M059J (cell line): ENCODE results near the gene PGLYRP1. TPM values are rescaled to one million over a fixed set of nuclear protein-coding genes. Genes with fewer than 3 reads are reported as not detected.
A peak's percentile ranks its signal among the peaks of the same experiment; 100 is the strongest.

ENCODE experiments used
- DNase-seq: peaks from one replicate; pipeline ENCODE4 v3.0.0-alpha.2; 2012; ENCODE audit warnings: low read depth
- total RNA-seq: library from RNA; depleted of rRNA; stranded (reverse); fragments of >200 nt; shearing (Covaris generic); gene quantifications from 2 replicates; pipeline ENCODE4 v1.2.3, GENCODE V29; 2014; rRNA removed

PGLYRP1 gene
- total RNA-seq: not detected in 2 replicates

DNA sequence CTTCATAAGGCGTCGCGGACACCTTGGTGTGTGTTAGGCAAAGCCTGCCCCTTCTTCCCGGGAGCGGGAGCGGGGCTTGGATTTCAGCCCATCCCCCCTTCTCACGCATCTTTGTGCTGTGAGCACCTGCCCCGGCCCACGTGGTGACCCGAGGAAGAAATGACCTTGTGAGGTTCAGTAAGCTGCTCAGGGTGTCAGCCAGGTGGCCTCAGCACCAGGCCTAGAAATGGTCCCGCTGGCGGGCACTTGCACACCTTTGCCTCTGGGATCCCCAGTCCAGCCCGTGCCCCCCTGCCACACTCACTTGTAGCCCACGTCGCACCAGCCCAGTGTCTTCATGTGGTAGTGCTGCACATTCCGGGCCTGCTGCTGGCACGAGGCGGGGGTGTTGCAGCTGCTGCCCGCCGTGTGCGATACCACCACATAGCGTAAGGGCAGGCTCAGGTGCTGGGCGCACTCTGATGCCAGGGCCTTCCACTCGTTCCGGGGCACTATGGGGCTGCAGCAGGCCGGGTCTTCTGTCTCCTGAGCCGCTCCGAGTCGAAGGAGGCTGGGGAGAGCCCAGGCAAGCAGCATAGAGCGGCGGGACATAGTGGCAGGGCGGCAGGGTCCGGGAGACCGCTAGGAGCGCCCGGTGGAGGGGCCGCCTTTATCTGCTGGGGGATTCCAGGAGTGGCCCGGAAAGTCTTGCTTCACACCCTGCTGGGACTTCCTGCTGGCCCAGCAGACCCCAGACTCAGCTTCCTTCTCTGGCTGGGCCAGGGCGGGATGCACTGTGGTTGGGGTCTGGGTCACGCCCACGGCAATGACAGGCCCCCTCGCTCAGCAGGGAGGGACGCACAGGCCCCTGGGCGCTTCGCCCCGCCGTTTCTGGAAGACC, at the start of gene PGLYRP1:
TSS of gene PGLYRP1 (minus strand) at position 623 of the 880 bp plus-strand sequence. CDS start at position 591, 32 bp downstream.
- no peak for DNase-seq

DNA sequence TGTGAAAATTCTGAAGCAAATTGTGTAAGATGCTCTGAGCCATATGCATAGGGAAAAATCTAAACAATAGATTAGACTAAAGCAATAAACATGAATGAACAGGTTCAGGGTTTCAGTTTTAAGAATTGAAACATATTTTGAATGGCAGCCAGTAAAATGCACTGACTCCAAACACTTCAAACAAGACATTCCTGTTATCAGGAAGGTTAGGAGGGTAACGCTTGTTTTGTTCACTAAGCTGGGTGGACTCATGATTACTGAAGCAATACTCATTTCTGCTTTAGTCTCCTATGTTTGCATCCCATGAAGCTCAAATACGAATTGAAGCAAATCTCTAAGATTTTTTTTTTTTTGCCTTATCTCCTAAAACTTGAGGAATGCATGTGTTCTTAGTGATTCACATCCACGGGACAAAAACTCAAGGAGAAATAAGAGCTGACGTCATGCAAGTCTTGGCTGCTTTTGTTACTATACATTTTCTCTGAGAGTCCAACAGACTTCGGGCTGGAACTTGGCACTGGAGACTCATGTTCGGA, 47.0 kb upstream of the PGLYRP1 start:
- peak; percentile 80 for DNase-seq

GRCh38 chr19:46068345-46069258, 45.7 kb upstream of the PGLYRP1 start:
- peak; percentile 98 for DNase-seq

DNA sequence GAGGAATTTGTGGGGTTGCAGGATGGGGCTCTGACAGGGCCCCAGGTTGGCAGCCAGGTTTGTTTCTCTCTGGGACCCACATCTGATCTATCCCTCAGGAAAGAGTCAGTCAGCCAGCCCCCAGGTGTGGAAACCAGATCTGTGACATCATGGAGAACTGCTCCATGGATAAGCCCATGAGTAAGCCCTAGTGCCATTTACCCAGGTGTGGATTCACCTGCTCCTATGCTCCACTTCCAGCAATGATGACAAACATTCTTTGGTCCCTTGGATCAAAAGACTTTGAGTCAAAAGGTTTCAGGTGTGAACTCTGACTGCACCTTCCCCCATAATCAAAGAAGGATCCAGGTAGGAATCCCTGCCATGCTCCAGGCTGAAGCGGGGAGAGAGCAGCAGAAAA, 44.8 kb upstream of the PGLYRP1 start:
- DNase-seq: no peak

DNA sequence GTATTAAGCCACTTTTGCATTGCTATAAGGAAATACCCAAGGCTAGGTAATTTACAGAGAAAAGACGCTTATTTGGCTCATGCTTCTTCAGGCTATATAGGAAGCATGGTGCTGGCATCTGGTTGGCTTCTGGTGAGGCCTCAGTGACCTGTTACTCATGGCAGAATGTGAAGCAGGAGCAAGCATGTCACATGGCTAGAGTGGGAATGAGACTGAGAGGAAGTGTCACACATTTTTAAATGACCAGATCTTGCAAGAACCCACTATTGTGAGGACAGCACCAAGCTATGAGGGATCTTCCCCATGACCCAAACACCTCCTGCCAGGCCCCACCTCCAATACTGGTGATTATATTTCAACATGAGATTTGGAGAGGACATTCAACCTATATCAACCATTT, 43.6 kb upstream of the PGLYRP1 start:
- peak; percentile 24 for DNase-seq

GRCh38 chr19:46065486-46066071, 42.7 kb upstream of the PGLYRP1 start:
- DNase-seq: peak; percentile 92

DNA sequence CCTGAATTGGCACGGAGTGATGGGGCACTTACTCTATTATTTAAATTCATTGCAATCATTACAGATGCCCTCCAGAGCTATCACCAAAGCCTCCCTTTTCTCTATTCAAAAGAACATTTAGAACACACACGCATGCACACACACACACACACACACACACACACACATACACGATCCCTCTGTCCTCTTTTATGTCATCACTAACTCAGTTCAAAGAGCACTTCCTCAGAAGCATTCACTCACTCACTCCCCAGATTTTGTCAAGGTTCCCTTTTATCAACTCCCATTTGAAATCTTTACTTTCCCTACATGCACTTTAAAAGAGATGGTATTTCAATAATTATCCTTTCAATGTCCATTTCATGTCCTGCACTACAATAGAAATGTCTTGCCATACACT, 40.3 kb upstream of the PGLYRP1 start:
- no peak for DNase-seq

DNA sequence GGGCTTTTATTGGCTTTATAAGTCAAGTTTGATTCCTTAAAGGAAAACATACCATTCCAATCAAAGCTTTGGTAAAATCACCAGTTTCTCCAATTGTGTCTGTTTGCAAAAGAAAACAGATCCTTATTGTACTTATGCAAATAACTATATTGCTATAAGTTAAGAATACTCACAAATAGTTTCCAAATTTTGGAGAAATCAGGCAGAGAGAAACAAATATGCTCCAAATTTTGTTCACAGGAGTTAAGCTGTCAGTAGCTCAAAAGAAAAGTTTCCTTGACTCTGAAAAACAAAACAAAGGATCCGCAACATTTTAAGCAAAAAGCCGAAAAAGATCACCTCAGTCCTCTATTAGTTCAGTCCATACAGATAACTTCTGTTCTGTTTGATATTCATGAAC, 37.2 kb upstream of the PGLYRP1 start:
- no peak for DNase-seq

DNA sequence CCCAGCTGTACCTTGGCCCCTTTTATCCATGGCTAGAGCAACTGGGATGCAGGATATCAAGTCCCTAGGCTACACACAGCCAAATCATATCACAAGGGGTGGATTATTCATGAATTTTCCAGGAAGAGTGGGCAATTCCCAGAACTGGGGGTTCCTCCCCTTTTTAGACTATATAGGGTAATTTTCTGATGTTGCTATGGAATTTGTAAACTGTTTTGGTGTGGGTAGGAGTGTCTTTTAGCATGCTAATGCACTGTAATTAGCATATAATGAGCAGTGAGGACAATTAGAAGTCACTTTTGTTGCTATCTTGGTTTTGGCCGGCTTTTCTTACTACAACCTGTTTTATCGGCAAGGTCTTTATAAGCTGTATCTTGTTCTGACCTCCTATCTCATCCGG, 35.9 kb upstream of the PGLYRP1 start:
- no peak for DNase-seq

GRCh38 chr19:46056536-46056935, 33.7 kb upstream of the PGLYRP1 start:
- DNase-seq: no peak

- DNase-seq: no peak
These were observed 30.0 kb upstream of the PGLYRP1 start for GRCh38 chr19:46052896-46053295.

DNA sequence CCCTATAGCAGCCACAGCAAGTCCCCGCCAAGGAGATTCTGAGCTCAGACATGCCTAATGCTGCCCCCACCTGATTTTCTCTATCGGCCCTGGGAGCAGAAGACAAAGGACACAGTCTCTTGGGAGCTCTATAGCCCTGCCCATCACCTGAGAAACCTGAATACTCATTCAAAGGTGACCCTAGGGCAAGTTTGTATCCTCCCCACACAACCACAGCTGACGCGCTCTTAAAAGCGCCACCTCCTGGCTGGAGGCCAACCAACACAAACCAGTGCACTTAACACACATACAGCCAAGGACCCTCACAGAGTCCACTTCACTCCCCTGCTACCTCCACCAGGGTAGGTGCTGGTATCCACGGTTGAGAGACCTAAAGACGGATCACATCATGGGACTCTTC, 26.7 kb upstream of the PGLYRP1 start:
- no peak for DNase-seq

- no peak for DNase-seq
These were observed 20.7 kb upstream of the PGLYRP1 start for GRCh38 chr19:46043519-46043918.

DNA sequence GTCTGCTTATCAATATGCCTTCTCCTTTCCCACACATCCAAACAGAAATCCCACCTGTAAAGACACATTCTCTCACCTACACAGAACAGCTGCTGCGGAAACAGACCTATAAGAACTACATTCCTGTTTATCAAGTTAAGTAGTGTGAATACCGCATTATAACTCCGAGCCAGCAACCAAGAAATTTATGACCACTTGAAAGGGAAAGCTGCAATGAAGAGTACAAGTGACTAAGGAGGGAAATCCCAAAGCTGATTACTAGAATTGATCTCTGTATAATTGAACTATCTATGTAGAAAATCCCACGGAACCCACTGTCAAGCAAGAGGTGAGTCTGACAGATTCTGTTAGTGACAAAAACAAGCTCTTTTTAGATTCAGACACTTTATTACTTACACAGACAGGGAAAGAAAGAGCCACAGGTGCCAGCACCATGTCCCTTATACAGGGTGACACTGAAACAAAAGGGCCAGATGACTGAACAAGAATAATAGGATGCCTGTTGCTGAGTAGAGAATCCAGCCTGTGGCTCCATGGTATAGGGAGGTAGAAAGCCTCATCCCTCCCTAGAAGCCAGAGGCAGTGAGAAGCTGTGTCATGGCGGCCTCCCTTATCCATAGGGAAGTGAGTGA, 19.5 kb upstream of the PGLYRP1 start:
- no peak for DNase-seq

- DNase-seq: peak; percentile 89
These were observed 18.2 kb upstream of the PGLYRP1 start, which contains the start of gene IGFL4 for GRCh38 chr19:46040952-46041500. TSS of gene IGFL4 (minus strand) at chr19:46041002. CDS start at chr19:46040962, 40 bp downstream.

GRCh38 chr19:46040125-46040524, 17.3 kb upstream of the PGLYRP1 start:
- DNase-seq: no peak

DNA sequence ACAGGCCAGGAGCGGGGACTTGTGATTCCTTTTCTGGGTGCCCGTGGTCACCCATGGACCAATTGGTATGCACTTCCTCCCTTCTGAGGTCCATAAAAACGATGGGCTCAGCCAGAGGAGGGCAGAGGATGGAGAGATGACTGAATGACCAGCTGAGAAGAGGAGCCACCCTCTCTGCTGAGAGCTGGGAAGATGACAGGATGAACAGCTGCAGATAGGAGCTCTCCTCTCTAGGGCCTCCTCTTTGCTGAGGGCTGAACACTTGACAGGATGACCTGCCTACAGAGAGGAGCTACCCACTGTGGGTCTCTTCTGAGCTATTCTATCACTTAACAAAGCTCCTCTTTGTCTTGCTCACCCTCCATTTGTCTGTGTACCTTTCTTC, 13.9 kb upstream of the PGLYRP1 start:
- DNase-seq: no peak

DNA sequence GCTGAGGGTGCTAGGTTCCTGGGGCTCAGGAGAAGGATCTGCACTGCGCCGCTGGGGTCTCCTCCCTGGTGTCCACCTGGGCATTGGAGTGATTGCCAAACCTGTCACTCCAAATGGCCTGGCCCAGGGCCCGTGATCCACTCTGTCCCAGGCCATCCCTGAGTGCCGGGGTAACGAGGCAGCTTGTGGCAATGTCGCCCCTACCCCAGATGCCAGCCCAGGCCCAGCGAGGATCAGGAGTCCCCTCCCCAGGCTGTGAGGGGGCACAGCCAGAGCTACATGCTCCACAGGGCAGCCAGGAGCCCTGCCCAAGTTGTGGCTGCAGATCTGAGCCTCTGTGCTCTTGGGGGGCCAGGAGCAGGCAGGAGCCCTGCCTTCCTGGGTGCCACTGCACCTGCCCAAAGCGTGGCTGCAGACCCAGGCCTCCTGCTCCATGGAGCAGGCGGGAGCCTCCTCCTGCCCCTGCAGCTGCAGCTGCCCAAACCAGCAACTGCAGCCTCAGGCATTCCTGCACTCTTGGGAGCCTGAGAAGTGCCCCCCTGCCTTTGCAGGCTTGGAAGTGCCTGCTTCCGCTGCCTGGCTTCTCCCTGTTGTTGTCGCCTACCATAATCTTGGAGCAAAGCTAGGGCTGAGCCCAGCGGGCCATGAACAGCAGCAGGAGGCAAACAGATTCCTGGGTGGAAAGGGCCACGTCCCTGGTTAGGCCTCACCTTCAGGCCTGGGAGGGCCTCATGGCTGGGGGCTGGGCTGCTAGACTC, 13.3 kb upstream of the PGLYRP1 start:
- DNase-seq: no peak

DNA sequence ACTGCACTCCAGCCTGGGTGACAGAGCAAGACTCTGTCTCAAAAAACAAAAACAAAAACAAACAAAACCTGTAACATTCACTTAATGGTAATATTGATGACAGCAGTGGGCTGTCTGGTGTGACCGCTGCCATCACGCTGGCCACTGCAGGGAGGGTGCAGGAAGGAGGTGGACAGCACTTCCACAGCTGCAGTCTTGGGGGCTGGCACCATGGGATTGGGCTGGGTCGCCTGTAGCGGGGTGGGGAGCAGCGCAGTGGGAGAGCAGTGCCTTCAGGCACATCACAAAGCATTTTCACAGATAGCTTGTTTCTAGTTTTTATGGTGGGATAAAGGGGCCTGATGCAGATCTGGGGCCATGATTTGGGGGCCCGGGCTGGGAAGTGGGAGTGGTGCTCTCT, 12.7 kb upstream of the PGLYRP1 start:
- no peak for DNase-seq

- DNase-seq: no peak
These were observed 10.5 kb upstream of the PGLYRP1 start for GRCh38 chr19:46033401-46033800.
